Measurements from ENCODE around the gene TBCK. TPM values are rescaled to one million over a fixed set of nuclear protein-coding genes. Genes with fewer than 3 reads are reported as not detected.

TBCK gene
- polyA plus RNA-seq, 1 of the 3 experiments (the other 2 are of a cell fraction): 14.6 TPM

- TF ChIP-seq MEF2A (IDR thresholded peaks at IDR 0.05; ENCODE audit: borderline replicate concordance, low read depth): no peak
- no peak for TF ChIP-seq YY1 (IDR thresholded peaks at IDR 0.05; ENCODE audit: low read depth)
- no peaks in the 10 kb centered on the region for H3F3A ChIP-seq (replicated peaks; ENCODE audit: insufficient read depth)
- peaks cover 0 to 4% of the 10 kb centered on the region in 2 experiments; a peak in 2 of 4 replicates for H3K4me1 ChIP-seq (ENCODE audit: control insufficient read depth in 1 of 2, insufficient read depth in 2 of 2, low read depth in 1 of 2, low read length in 1 of 2)
- ChIA-PET POLR2A (no interaction called here), CTCF (no interaction called here)
- H2AFZ ChIP-seq (ENCODE audit: low read depth): no peak overlapping the region
- DNase-seq: no peak
- no peaks in the 10 kb centered on the region for H3K9me3 ChIP-seq
- H4K20me1 ChIP-seq (ENCODE audit: insufficient read depth): no peaks in the 10 kb centered on the region
- no peak overlapping the region for H3K9ac ChIP-seq
- H3K36me3 ChIP-seq (replicated peaks in 1 of 2; ENCODE audit: control insufficient read depth in 1 of 2, insufficient read depth in 2 of 2, low read length in 1 of 2): no peaks in the 10 kb centered on the region
- no peaks in the 10 kb centered on the region for H3K79me2 ChIP-seq (ENCODE audit: insufficient read depth)
- no peaks in the 10 kb centered on the region for H3K27me3 ChIP-seq (ENCODE audit: insufficient read depth)
- no peak overlapping the region for H3K4me3 ChIP-seq (ENCODE audit: low read depth in 2 of 2, low read length in 1 of 2)
- H3K9me2 ChIP-seq: no peaks in the 10 kb centered on the region
- H3K4me2 ChIP-seq: no peak overlapping the region
- no peak overlapping the region for H3K27ac ChIP-seq (ENCODE audit: low read depth in 2 of 2, low read length in 1 of 2)
- WGBS (ENCODE audit: low lambda C conversion rate): 70% methylated on average over 3 of the region's 3 CpGs
Measured at GRCh38 chr4:106039796-106040195, 276.2 kb downstream of the TBCK start.

DNA sequence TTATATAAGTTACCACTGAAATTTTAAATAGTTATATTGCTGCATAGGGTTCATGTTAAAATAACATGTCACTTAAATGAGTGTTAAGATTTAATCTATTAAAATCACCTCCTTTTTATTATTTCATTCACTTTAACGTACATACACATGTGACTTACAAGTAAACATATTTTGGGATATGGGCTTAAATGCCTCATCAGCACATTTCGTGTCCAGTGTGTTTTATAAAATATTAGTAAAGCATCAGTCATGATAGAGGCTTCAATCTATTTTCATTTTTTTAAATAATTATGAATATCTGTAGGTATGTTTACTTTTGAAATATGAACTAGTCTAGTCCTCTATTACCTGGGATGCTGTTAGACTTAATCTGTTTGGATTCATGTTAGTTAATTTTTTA, 277.1 kb downstream of the TBCK start:
- ChIA-PET POLR2A (no interaction called here), CTCF (no interaction called here)
- Histone ChIP-seq H4K20me1 (ENCODE audit: insufficient read depth) (no peaks in the 10 kb centered on the region), H2AFZ (ENCODE audit: low read depth) (no peak overlapping the region), H3K9me2 (no peaks in the 10 kb centered on the region), H3K4me2 (no peak overlapping the region), H3K36me3 (replicated peaks in 1 of 2; ENCODE audit: control insufficient read depth in 1 of 2, insufficient read depth in 2 of 2, low read length in 1 of 2) (no peaks in the 10 kb centered on the region), H3K9me3 (no peaks in the 10 kb centered on the region), H3F3A (replicated peaks; ENCODE audit: insufficient read depth) (no peaks in the 10 kb centered on the region), H3K79me2 (ENCODE audit: insufficient read depth) (no peaks in the 10 kb centered on the region), H3K9ac (no peak overlapping the region), H3K27ac (ENCODE audit: low read depth in 2 of 2, low read length in 1 of 2) (no peak overlapping the region), H3K27me3 (ENCODE audit: insufficient read depth) (no peaks in the 10 kb centered on the region), H3K4me3 (ENCODE audit: low read depth in 2 of 2, low read length in 1 of 2) (no peak overlapping the region), H3K4me1 (ENCODE audit: control insufficient read depth in 1 of 2, insufficient read depth in 2 of 2, low read depth in 1 of 2, low read length in 1 of 2) (peaks cover 0 to 7% of the 10 kb centered on the region in 2 experiments; a peak in 2 of 4 replicates)
- TF ChIP-seq NRF1 (IDR thresholded peaks at IDR 0.05; ENCODE audit: low read depth, low read length) (no peak), RFX5 (IDR thresholded peaks at IDR 0.05; ENCODE audit: low read length) (no peak), TAF1 (IDR thresholded peaks at IDR 0.05; ENCODE audit: borderline replicate concordance, low read depth, low read length) (no peak), RXRA (IDR thresholded peaks at IDR 0.05; ENCODE audit: borderline replicate concordance, low read depth) (no peak), RAD21 (IDR thresholded peaks at IDR 0.05; ENCODE audit: low read length) (no peak), FOSL2 (IDR thresholded peaks at IDR 0.05; ENCODE audit: borderline replicate concordance, low read depth) (no peak), MEF2A (IDR thresholded peaks at IDR 0.05; ENCODE audit: borderline replicate concordance, low read depth) (no peak), MXI1 (IDR thresholded peaks at IDR 0.05; ENCODE audit: low read depth, low read length) (no peak), FOXJ3 (CRISPR knock-in tag; IDR thresholded peaks at IDR 0.05) (no peak), FOXM1 (IDR thresholded peaks at IDR 0.05; ENCODE audit: low read depth) (no peak)
- TF ChIP-seq, protein P1, sequence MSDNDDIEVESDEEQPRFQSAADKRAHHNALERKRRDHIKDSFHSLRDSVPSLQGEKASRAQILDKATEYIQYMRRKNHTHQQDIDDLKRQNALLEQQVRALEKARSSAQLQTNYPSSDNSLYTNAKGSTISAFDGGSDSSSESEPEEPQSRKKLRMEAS (IDR thresholded peaks at IDR 0.05; ENCODE audit: low read depth): no peak
- TF ChIP-seq, protein P2, sequence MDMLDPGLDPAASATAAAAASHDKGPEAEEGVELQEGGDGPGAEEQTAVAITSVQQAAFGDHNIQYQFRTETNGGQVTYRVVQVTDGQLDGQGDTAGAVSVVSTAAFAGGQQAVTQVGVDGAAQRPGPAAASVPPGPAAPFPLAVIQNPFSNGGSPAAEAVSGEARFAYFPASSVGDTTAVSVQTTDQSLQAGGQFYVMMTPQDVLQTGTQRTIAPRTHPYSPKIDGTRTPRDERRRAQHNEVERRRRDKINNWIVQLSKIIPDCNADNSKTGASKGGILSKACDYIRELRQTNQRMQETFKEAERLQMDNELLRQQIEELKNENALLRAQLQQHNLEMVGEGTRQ (IDR thresholded peaks at IDR 0.05; ENCODE audit: borderline replicate concordance, low read depth, low read length): no peak
- TF ChIP-seq, protein P3, sequence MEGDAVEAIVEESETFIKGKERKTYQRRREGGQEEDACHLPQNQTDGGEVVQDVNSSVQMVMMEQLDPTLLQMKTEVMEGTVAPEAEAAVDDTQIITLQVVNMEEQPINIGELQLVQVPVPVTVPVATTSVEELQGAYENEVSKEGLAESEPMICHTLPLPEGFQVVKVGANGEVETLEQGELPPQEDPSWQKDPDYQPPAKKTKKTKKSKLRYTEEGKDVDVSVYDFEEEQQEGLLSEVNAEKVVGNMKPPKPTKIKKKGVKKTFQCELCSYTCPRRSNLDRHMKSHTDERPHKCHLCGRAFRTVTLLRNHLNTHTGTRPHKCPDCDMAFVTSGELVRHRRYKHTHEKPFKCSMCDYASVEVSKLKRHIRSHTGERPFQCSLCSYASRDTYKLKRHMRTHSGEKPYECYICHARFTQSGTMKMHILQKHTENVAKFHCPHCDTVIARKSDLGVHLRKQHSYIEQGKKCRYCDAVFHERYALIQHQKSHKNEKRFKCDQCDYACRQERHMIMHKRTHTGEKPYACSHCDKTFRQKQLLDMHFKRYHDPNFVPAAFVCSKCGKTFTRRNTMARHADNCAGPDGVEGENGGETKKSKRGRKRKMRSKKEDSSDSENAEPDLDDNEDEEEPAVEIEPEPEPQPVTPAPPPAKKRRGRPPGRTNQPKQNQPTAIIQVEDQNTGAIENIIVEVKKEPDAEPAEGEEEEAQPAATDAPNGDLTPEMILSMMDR (IDR thresholded peaks at IDR 0.05): no peak
- WGBS (ENCODE audit: low lambda C conversion rate): 76% methylated on average over 2 of the region's 2 CpGs
- DNase-seq: no peak

Measured in SK-N-SH (cell line).